ENCODE measurements around the gene ZNF235.

The ZNF235 gene

GRCh38 chr19:44303976-44304568, 753 bp downstream of the ZNF235 start:
- Histone ChIP-seq H3K27me3 (replicated peaks; ENCODE audit: control insufficient read depth, insufficient read depth, low read length) (no peaks in the 10 kb centered on the region), H3K4me3 (replicated peaks; ENCODE audit: low read depth, low read length) (peak overlapping the region; percentile 97), H3K36me3 (ENCODE audit: control insufficient read depth, insufficient read depth, low read length) (peaks cover 2% of the 10 kb centered on the region)
- no peak for DNase-seq (ENCODE audit: extremely low read depth, insufficient read length)
- TF ChIP-seq CTCF (IDR thresholded peaks at IDR 0.05; ENCODE audit: insufficient read depth, low read length, poor library complexity, severe bottlenecking) = no peak

- no peak for TF ChIP-seq CTCF (IDR thresholded peaks at IDR 0.05; ENCODE audit: insufficient read depth, low read length, poor library complexity, severe bottlenecking)
- no peak overlapping the region for H3K4me3 ChIP-seq (replicated peaks; ENCODE audit: low read depth, low read length)
Observed at GRCh38 chr19:44303320-44303719, 1.5 kb downstream of the ZNF235 start.

GRCh38 chr19:44284968-44285367, 19.9 kb downstream of the ZNF235 start:
- Histone ChIP-seq H3K27me3 (replicated peaks; ENCODE audit: control insufficient read depth, insufficient read depth, low read length) (no peaks in the 10 kb centered on the region), H3K4me3 (replicated peaks; ENCODE audit: low read depth, low read length) (no peak overlapping the region), H3K36me3 (ENCODE audit: control insufficient read depth, insufficient read depth, low read length) (peaks cover 10% of the 10 kb centered on the region)
- DNase-seq (ENCODE audit: extremely low read depth, insufficient read length) = no peak
- no peak for TF ChIP-seq CTCF (IDR thresholded peaks at IDR 0.05; ENCODE audit: insufficient read depth, low read length, poor library complexity, severe bottlenecking)

More at GRCh38 chr19:44303320-44303719, 1.5 kb downstream of the ZNF235 start:
- no peak for DNase-seq (ENCODE audit: extremely low read depth, insufficient read length)
- Histone ChIP-seq H3K27me3 (replicated peaks; ENCODE audit: control insufficient read depth, insufficient read depth, low read length) (no peaks in the 10 kb centered on the region), H3K36me3 (ENCODE audit: control insufficient read depth, insufficient read depth, low read length) (peaks cover 3% of the 10 kb centered on the region)

GRCh38 chr19:44282846-44283245, 22.0 kb downstream of the ZNF235 start:
- Histone ChIP-seq H3K4me3 (replicated peaks; ENCODE audit: low read depth, low read length) (no peak overlapping the region), H3K36me3 (ENCODE audit: control insufficient read depth, insufficient read depth, low read length) (no peaks in the 10 kb centered on the region; the same call in 1 of the 2 replicates), H3K27me3 (replicated peaks; ENCODE audit: control insufficient read depth, insufficient read depth, low read length) (no peaks in the 10 kb centered on the region)
- DNase-seq (ENCODE audit: extremely low read depth, insufficient read length) = no peak
- TF ChIP-seq CTCF (IDR thresholded peaks at IDR 0.05; ENCODE audit: insufficient read depth, low read length, poor library complexity, severe bottlenecking) = no peak

- no peak overlapping the region for H3K4me3 ChIP-seq (replicated peaks; ENCODE audit: low read depth, low read length)
- H3K27me3 ChIP-seq (replicated peaks; ENCODE audit: control insufficient read depth, insufficient read depth, low read length) = no peaks in the 10 kb centered on the region
- no peaks in the 10 kb centered on the region for H3K36me3 ChIP-seq (ENCODE audit: control insufficient read depth, insufficient read depth, low read length)
- TF ChIP-seq CTCF (IDR thresholded peaks at IDR 0.05; ENCODE audit: insufficient read depth, low read length, poor library complexity, severe bottlenecking) = no peak
- DNase-seq (ENCODE audit: extremely low read depth, insufficient read length) = no peak
Observed at GRCh38 chr19:44280916-44281315, 23.9 kb downstream of the ZNF235 start.

All from GM06990 (cell line).